Stimulated activated CD4-positive, alpha-beta T cell treated with anti-CD3 and anti-CD28 coated beads, Interleukin-1b, Interleukin-23, amount 100 ng/mL, for 1 hour (primary cell): ENCODE measurements around the gene FAM83B.

ENCODE experiments used
- DNase-seq, 2 donors: peaks; one replicate each; pipeline ENCODE4 v3.0.0-alpha.2; 2020; ENCODE audit warnings: low read depth in 2 of 2

The FAM83B gene

GRCh38 chr6:54980511-54981275 is 134.1 kb downstream of the FAM83B start:
- no peak for DNase-seq

- no peak for DNase-seq
Observed at GRCh38 chr6:54981276-54981609, 134.7 kb downstream of the FAM83B start.

- no peak for DNase-seq
Observed at GRCh38 chr6:54981647-54982046, 135.1 kb downstream of the FAM83B start.

- no peak for DNase-seq
Observed at GRCh38 chr6:54987633-54988290, 141.2 kb downstream of the FAM83B start.

GRCh38 chr6:54988576-54988975 is 142.0 kb downstream of the FAM83B start:
- no peak for DNase-seq

- no peak for DNase-seq
Observed at GRCh38 chr6:54990001-54990400, 143.4 kb downstream of the FAM83B start.
